Ammon's horn (tissue), 1 donor: ENCODE results near the gene NPTX1.
"Not testable (repeated sequence)": the region's sequence is repeated elsewhere in the genome, so short reads cannot be mapped to it uniquely, and the experiment has no call there.

Source experiments
- DNase-seq: peaks from one replicate; pipeline ENCODE4 v3.0.0-alpha.2; 2016; ENCODE audit warnings: low spot score

Gene NPTX1, protein sequence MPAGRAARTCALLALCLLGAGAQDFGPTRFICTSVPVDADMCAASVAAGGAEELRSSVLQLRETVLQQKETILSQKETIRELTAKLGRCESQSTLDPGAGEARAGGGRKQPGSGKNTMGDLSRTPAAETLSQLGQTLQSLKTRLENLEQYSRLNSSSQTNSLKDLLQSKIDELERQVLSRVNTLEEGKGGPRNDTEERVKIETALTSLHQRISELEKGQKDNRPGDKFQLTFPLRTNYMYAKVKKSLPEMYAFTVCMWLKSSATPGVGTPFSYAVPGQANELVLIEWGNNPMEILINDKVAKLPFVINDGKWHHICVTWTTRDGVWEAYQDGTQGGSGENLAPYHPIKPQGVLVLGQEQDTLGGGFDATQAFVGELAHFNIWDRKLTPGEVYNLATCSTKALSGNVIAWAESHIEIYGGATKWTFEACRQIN

DNA sequence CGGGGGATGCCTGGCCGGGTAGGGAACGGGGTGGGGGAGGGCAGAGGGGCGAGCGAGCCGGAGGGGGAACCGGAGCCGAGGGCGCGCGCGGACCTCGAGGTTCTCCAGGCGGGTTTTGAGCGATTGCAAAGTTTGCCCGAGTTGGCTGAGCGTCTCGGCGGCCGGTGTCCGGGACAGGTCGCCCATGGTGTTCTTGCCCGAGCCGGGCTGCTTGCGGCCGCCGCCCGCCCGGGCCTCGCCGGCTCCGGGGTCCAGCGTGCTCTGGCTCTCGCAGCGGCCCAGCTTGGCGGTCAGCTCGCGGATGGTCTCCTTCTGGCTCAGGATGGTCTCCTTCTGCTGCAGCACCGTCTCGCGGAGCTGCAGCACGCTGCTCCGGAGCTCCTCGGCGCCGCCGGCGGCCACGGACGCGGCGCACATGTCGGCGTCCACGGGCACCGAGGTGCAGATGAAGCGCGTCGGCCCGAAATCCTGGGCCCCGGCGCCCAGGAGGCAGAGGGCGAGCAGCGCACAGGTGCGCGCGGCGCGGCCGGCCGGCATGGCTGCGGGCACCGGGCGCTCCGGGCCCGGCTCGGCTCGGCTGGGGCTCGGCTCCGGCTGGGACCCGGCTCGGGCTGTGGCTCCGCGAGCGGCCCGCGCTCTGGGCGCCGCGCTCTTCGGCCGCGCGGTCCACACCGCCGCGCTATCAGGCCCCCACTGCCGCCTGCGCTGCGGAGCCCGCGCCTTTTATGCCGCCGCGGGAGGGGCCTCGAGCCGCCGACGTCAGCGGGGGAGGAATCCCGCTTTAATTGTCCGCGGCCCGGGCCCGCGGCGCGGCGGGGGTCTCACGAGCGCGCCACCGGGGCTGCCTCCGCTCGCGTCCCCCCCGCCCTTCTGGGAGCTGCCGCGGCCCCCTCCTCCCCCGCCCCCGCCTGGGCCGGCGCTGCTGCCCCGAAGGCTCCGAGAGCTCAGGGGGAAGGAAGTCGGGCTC, at the start of gene NPTX1:
NPTX1 (minus strand) TSS at position 698 of the 967 bp plus-strand sequence; CDS start at position 537, 161 bp downstream.
- no peak for DNase-seq

DNA sequence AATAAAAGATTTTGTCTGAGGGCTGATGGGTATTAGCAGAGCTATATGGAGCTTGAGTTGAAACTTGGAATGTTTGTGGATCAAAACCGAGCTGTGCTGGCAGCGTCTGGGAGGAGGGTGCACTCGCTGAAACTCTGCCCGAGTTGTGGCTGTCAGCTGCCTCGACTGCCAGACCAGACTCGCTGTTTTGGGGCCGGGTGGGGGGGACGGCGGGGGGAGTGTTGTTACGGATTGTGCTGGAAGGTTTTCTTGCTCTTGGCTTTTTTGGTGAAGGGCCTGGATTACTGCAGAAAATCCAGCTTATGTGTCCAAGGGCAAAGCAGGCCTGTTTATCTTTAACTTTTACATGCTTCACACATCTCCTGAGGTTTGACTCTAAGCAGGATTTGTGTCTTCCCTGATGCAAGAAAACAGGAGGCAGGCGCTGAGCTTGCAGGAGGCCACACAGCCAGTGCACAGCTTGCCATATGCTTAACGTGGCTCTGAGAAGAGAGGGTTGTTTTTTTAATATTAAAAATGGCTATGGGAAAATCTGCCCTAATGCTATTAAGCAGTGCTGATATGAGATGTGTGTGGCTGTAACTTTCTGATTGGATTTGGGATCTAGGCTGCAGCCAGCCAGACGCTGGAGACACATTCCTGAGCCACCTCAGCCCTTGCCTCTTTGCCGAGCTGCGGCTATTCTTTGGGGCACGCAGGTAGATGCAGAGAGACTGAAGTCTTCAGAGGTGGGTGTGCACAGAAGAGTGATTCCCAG, 47.7 kb upstream of the NPTX1 start:
- no peak for DNase-seq

DNA sequence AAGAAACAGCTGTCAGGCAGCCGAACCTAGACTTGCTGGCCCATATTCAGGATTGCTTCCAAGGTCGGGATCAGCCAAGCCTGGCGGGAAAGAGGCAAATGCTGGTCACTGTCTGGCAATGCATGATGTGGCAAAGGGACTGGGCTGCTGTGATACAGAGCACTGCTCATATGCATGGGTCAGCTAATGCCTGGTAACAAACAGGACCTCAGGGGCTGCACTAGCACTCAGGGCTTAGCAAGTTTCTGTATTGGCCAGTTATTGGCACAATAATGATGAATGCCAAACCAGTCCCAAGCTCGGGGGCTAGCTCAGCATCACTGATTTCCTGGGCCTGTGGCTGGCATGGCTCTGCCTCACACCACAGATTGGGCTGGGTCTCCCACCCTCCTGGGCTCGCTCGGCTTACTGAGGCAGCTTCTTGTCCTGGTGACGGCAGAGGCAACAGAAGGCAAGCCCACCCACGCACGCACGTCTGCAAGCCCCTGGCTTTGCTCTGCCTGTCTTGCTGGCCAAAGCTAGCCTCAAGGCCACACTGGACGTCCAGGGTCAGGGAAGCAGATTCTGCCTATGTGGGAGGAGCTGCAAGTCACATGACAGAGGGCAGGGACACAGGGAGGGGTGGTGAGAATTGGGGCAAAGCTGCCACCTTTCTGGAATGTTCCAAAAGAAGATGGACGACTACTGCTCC, 46.8 kb upstream of the NPTX1 start:
- DNase-seq: no peak

DNA sequence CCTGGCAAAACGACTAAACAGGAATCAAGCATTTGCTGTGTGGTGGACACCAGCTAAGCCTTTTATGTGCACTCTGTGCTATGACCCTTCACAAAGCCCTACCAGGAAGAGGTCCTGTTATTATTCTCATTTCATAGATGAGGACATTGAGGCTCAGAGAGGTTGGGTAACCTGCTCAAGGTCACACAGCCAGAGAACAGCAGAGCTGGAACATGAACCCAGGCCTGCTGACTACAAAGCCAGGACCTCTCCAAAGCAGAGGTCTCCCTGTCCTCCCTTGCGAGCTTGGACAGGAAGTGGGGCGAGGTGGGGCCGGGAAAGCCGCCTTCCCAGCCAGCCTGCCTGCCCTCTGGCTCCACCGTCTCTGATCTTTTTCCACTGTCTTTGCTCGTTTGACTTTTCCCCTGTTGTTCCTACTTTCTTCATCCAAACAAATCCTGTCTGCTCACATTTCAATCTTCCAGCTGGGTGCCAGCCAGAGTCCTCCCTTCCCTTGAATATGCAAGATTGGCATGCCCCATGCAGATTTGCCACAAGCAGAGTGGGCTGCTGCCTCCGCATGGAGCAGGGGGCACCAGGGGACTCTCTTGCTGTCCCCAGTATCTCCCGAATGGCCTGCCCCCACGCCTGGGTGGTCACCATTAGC, 44.5 kb upstream of the NPTX1 start:
- no peak for DNase-seq

DNA sequence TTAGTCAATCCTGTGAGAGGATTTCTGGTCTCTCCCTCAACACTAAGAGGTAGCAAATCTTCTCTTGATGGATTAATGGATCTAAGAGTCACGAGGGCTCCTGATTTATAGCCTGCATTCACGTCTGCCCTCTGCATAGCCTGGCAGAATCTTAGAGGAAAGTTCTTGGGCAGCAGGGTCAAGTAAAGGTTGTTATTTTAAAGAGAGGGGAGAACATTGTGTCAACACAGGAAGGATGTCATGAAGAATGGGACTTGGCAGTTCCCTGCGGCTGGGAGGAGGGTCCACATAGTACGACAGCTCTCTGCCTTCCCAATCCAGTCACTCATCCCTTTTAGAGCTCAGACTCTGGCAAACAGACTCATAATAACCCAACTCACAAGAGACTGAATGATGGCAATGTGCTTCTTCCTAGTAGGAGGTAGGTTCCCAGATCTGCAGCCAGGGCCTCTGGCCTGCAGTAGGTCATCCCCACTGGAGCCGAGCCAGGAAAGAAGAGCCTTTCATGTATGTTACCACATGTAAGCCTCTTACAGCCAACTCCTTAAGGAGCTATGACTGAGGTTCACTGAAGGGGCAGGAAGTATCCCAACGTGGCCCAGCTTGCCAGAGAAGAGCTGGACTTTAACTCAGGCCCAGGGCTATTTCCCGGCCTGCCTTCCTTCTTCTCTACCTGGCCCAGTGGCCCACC, 42.8 kb upstream of the NPTX1 start:
- DNase-seq: no peak

DNA sequence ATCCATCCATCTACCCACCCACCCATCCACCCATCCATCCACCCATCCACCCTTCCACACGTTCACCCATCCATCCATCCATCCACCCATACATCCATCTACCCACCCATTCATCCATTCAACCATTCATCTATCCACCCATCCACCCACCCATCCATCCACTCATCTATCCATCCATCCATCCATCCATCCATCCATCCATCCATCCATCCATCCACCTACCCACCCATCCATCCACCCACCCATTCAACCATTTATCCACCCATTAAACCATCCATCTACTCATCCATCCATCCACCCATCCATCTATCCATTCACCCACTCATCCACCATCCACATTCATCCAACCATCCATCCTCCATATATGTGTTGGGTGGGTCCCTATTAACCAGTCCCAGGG, 42.0 kb upstream of the NPTX1 start:
- no peak for DNase-seq

DNA sequence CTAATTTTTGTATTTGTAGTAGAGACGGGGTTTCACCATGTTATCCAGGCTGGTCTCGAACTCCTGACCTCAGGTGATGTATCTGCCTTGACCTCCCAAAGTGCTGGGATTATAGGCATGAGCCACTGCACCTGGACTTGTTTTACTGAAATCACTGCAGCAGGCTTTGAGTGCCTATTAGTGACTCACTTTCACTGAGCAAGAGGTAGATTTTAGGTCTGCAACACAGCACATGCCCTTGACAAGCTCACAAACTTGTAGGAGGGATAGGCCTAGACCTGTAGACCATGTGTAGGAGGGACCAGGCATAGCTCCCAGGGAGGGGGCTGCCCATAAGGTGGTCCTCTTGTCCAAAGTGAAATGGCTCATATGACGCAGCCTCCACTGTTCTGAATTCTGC, 41.2 kb upstream of the NPTX1 start:
- DNase-seq: no peak

DNA sequence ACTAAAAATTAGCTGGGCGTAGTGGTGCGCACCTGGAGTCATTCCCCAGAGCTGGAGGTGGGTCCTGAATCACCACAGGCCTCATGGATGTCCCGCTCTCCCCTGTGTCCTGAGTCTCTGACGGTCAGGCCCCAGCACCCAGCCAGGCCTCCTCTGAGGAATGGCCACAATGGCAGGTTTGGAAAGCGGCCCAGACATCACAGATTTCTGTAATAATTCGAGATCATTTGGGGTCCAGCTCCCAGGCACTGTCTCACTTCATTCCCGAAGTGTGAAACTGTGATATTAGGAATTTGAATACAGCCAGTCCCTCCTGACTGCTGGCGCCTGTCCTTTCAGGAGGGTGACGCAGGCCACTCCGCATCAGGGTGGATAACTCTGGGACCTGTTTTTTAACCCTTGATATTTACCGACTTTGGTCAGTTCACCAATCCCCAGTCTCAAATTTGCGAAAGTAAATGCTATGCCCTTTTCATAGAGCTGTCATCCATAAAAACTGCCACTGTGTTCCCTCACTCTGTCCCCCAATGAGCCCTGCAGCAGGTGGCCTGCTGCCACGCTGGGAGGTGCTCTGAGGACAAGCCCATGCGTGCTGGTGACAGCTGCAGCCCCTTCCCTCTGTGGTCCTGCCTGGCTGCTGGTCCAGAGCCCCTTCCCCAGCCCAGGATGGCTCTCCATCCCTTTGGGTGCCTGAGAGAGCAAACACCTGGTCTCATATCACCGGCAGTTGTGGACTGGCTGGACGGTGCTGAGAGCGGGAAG, 39.9 kb upstream of the NPTX1 start:
- no peak for DNase-seq

DNA sequence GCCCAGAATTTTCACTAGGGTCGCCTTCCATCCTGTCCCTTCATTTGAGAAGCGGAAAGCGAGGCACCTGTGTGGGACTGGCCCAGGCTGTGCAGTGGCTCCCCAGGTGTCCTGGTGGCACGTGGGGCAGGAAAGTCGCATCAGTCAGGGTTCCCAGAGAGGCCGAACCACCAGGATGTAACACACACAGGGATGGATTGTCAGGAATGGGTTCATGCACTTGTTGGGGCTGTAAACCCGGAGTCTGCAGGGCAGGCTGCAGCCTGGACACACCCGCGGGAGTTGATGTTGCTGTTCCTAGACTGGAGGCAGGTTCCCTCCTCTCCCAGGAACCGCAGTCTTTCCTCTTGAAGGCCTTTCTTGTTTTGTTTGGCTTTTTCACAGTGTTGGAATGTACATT, 37.5 kb upstream of the NPTX1 start:
- no peak for DNase-seq

DNA sequence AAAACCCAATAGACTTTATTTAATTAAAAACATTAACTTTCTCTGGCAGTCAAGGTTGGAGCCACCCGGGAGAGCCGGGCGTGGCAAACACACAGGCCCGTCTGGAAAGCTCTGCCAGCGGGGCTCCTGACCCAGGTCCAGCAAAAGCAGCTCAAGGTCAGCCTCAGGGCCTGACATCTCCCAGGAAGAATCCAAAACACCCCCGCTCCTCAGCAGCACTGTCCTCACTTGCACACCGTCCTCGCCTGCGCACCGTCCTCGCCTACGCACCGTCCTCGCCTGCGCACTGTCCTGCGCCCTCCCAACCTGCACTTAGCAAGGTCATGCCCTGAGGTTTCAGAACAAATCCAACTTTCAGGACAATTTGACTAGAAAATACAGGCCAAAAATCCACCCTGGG, 36.8 kb upstream of the NPTX1 start:
- DNase-seq: no peak

DNA sequence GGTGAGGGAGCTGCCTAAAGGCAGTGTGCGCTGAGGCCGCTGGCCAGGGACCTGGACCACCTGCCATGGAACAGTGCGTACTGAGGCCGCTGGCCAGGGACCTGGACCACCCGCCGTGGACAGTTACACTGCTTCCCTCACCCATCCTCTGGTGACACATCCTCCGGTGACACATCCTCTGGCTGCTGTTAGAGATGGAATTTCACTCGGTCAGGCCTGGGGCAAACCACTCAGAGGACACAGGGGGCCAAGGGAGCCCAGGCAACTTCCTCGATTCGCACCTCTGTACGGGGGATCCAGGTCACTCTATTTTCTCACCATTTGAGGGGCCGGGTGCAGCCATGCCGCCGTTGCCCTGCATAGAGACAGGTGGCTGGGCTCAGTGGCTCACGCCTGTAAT, 35.8 kb upstream of the NPTX1 start:
- no peak for DNase-seq

DNA sequence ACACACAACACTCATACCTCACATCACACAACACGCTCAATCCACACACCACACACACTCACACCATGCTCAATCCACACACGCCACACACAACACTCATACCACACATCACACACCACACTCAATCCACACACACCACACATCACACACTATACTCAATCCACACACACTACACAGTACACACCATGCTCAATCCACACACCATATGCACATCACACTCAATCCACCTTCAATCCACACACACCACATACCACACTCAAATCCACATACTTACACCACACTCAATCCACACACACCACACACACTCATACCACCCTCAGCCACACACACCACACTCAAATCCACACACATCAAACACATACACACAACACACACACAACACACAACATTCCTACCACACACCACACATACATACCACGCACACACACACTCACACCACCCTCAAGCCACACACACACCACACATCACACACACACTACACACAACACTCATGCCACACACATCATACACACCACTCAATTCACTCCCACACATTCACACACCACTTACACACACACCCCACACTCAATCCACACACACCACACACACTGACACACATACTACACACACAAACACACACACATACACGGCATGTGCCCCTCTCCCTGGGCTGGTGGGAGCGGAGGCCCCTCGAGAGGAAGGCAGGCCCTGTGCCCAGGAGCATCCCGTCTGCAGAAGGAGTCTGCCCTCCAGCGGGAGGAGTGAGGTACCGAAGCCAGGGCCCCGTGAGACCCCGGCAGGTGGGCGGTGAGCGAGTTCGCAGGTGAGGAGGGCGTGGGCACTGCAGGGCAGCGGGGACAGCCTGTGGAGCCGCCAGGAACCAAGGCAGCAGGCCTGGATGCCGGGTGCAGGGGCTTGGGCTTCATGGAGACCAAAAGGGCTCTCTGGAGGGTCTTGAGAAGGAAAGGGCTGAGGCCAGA, 35.1 kb upstream of the NPTX1 start:
- no peak for DNase-seq

DNA sequence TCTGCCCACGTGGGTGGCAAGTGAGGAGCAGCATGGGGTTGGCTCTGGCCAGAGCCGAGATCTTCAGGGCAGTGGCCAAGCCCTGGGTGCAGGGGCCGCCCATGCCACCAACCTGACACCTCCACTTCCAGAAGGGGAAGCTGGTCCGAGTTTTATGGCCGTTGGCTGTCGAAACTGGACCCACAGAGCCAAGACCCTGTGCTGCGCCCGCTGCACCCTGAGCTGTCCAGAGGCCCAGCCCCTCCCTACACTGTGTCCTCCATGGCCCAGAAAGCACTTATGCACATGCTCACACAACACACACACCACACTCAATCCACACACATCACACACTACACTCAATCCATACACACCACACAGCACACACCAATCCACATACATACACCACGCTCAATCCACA, 34.4 kb upstream of the NPTX1 start:
- no peak for DNase-seq

DNA sequence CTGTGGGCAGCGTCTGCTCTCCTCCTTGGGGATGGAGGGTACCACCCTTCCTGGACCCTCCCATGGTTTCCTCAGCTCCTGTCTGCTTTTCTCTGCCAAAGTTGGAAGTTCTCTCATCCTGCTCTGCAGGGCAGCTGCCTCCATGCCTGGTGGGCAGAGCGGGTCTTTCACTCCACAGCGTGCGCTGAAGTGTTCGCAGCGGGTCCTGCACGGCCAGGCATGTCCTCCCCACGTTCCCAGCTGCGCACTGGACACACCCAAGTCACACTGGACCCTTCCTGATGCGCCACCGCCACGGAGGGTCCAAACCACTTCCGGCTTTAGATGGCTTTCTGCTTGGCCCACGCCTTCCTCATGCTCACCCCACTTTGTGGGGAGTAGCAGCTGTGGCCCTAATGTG, 33.7 kb upstream of the NPTX1 start:
- DNase-seq: no peak

DNA sequence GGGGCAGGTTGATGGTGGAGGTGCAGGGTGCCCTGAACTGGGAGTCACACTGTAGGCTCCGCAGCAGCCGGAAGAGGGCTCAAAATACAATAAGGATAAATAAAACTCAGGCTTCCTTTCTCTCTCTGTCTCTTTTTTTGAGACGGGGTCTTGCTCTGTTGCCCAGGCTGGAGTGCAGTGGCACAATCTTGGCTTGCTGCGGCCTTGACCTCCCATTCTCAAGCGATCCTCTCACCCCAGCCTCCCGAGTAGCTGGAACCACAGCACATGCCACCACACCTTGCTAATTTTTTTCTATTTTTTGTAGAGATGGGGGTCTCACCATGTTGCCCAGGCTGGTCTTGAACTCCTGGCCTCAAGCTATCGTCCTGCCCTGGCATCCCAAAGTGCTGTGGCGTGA, 32.9 kb upstream of the NPTX1 start:
- no peak for DNase-seq

DNA sequence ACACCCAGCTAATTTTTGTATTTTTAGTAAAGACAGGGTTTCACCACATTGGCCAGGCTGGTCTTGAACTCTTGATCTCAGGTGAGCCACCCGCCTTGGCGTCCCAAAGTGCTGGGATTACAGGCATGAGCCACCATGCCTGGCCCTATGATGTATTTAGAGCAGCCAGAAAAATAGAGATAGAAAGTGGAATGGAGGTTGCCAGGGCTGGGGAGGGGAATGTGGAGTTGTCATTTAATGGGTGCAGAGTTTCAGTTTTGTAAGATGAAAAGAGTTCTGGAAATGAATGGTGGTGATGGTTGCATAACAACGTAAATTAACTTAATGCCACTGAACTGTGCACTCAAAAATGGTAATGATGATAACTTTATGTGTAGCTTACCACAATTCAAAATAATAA, 31.6 kb upstream of the NPTX1 start:
- DNase-seq: no peak

DNA sequence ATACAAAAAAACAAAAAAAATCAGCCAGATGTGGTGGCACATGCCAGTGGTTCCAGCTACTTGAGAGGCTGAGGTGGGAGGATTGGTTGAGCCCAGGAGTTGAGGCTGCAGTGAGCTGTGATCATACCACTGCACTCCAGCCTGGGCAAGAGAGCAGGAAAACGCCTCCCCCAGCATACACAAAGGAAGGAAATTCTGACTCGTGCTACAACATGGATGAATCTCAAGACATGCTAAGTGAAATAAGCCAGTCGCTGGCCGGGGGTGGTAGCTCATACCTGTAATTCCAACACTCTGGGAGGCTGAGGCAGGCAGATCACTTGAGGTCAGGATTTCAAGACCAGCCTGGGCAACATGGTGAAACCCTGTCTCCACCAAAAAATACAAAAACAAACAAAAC, 30.8 kb upstream of the NPTX1 start:
- DNase-seq: not testable (repeated sequence)

DNA sequence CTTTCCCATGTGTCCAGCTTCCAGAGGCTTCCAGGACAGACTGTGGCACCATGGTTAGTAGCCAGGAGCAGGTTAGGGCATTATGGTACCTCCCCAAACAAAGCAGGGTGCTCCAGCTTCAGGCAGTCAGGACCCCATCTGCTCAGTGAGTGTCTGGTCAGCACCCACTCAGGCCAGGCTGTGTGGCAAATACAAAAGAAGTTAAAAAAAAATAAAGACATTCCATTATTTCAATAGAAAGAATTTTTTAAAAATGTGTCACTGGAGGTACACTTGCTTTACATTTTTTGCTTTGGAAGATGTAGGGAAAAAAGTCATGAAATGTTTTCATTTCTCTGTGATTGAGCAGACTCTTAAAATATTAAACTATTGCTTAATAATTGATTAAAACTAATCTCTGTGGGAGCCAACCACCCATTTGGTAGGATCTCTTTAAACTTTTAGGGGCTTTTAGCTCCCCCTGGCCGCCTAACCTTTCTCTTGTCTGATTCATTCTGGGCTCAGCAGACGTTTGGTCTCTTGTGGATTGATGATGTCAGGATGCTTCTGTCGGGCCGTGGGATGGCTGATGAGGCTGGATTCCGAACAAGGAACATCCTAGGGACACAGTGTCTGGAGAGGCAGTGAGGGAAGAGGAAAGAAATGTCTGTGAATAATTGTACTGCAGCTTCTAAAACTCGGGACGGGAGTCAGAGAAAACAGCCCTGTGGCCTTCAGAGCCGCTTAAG, 28.4 kb upstream of the NPTX1 start:
- DNase-seq: peak; percentile 33
